Measurements from ENCODE around the gene MTERF2.

The MTERF2 gene

GRCh38 chr12:106994579-106995220 lies 7.8 kb upstream of the MTERF2 start:
- no peak overlapping the region for H3K27ac ChIP-seq
- TF ChIP-seq CTCF (conservative IDR thresholded peaks at IDR 0.05; ENCODE audit: low read depth): no peak
- POLR2A ChIA-PET (ENCODE audit: low non-redundant PET): no interaction called here
- CTCF ChIA-PET: interaction anchor here (0.7 kb wide), 1 partner anchor 20 kb away, joined by 3 read pairs; no protein-coding TSS in a partner anchor
- DNase-seq (ENCODE audit: low spot score): no peak

- no peak for TF ChIP-seq CTCF (conservative IDR thresholded peaks at IDR 0.05; ENCODE audit: low read depth)
- no peak for DNase-seq (ENCODE audit: low spot score)
- ChIA-PET CTCF (no interaction called here), POLR2A (ENCODE audit: low non-redundant PET) (no interaction called here)
- no peak overlapping the region for H3K27ac ChIP-seq
Observed at GRCh38 chr12:106987846-106988245, 900 bp upstream of the MTERF2 start.

GRCh38 chr12:106986135-106986534 lies 811 bp downstream of the MTERF2 start:
- POLR2A ChIA-PET (ENCODE audit: low non-redundant PET): interaction anchor here (0.6 kb wide), 1 partner anchor 1552 kb away, joined by 3 read pairs; no protein-coding TSS in a partner anchor
- CTCF ChIA-PET: interaction anchor here (0.6 kb wide), 1 partner anchor 1397 kb away, joined by 3 read pairs; no protein-coding TSS in a partner anchor
- no peak for TF ChIP-seq CTCF (conservative IDR thresholded peaks at IDR 0.05; ENCODE audit: low read depth)
- H3K27ac ChIP-seq: no peak overlapping the region
- no peak for DNase-seq (ENCODE audit: low spot score)

GRCh38 chr12:106985479-106985878 lies 1.5 kb downstream of the MTERF2 start:
- CTCF ChIA-PET: no interaction called here
- POLR2A ChIA-PET (ENCODE audit: low non-redundant PET): no interaction called here
- DNase-seq (ENCODE audit: low spot score): no peak

GRCh38 chr12:106984588-106985137 lies 2.3 kb downstream of the MTERF2 start:
- POLR2A ChIA-PET (ENCODE audit: low non-redundant PET): interaction anchor here (0.6 kb wide), 1 partner anchor 56 kb away, joined by 6 read pairs; no protein-coding TSS in a partner anchor
- no peak for DNase-seq (ENCODE audit: low spot score)
- no peak overlapping the region for H3K27ac ChIP-seq
- TF ChIP-seq CTCF (conservative IDR thresholded peaks at IDR 0.05; ENCODE audit: low read depth): no peak
- CTCF ChIA-PET: no interaction called here

More at GRCh38 chr12:106985479-106985878, 1.5 kb downstream of the MTERF2 start:
- no peak for TF ChIP-seq CTCF (conservative IDR thresholded peaks at IDR 0.05; ENCODE audit: low read depth)
- no peak overlapping the region for H3K27ac ChIP-seq

- no peak for TF ChIP-seq CTCF (conservative IDR thresholded peaks at IDR 0.05; ENCODE audit: low read depth)
- CTCF ChIA-PET: no interaction called here
- no peak overlapping the region for H3K27ac ChIP-seq
- DNase-seq (ENCODE audit: low spot score): no peak
- POLR2A ChIA-PET (ENCODE audit: low non-redundant PET): no interaction called here
Observed at GRCh38 chr12:106982229-106982628, 4.7 kb downstream of the MTERF2 start.

All from RWPE1 (cell line).